ENCODE data around the gene RAI1.

RAI1 gene

GRCh38 chr17:17667231-17667630 is 14.0 kb upstream of the RAI1 start:
- TF ChIP-seq, protein P1, sequence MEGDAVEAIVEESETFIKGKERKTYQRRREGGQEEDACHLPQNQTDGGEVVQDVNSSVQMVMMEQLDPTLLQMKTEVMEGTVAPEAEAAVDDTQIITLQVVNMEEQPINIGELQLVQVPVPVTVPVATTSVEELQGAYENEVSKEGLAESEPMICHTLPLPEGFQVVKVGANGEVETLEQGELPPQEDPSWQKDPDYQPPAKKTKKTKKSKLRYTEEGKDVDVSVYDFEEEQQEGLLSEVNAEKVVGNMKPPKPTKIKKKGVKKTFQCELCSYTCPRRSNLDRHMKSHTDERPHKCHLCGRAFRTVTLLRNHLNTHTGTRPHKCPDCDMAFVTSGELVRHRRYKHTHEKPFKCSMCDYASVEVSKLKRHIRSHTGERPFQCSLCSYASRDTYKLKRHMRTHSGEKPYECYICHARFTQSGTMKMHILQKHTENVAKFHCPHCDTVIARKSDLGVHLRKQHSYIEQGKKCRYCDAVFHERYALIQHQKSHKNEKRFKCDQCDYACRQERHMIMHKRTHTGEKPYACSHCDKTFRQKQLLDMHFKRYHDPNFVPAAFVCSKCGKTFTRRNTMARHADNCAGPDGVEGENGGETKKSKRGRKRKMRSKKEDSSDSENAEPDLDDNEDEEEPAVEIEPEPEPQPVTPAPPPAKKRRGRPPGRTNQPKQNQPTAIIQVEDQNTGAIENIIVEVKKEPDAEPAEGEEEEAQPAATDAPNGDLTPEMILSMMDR (IDR thresholded peaks at IDR 0.05; ENCODE audit: low read depth, low read length) = no peak
- no peak overlapping the region for H3K4me3 ChIP-seq (ENCODE audit: low read depth, low read length)

DNA sequence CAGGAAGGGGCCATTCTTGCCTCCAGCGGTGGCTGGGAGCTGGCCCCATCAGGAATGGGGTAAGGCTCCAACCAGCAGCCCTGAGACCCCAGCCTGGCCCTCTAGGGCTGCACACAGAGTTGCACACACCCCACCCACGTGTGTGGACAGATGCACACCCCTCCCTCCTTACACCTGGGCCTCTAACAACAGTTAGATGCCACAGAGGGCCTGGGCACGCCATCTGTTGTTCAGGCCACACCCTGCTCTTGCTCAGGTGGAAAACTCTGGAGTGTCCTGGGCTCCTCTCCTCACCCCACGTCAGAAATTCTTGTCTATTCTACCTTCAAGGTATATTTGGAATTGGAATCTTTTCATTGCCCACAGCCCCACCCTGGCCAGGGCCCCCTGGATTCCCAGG is 13.3 kb upstream of the RAI1 start:
- TF ChIP-seq, protein P1 (IDR thresholded peaks at IDR 0.05; ENCODE audit: low read depth, low read length) = no peak
- no peak overlapping the region for H3K4me3 ChIP-seq (ENCODE audit: low read depth, low read length)

- H3K4me3 ChIP-seq (ENCODE audit: low read depth, low read length) = no peak overlapping the region
- TF ChIP-seq, protein P1 (IDR thresholded peaks at IDR 0.05; ENCODE audit: low read depth, low read length) = no peak
These were observed 12.9 kb upstream of the RAI1 start for GRCh38 chr17:17668358-17668757.

DNA sequence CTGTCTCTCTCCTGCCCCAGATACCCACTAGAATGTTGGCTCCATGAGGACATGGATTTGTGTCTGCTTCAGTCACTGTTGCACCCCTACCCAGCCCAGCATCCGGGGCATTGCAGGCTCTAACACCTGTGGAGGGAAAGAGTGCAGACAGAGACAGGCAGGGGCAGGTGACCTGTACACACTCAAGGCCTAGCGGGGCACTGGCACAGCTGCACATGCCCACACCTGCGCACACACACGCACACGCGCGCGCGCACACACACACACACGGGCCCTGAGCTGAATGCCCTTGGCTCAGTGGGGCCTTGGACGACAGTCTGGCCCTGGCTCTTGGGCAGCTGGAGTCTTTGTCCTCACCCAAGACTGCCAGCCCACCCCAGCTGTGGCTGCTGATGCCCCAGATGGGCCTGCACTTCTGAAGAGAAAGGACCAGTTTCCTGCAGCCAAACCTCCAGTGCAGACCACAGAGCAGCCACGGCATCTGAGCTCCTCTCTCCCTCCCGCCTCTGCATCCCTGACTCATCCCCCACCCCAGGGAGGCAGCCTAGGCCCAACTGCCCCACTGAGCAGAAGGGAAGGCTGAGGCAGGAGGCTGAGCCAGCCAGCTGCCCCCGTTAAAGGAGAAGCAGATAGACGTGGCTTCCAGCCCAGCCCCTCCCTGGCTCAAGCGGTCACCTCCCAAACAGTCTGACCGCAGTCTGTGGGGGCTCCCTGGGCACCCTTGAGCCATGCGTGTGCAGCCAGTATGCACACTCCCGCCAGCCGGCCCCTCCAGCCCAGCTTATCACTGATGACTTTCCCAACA is 12.3 kb upstream of the RAI1 start:
- TF ChIP-seq, protein P1 (IDR thresholded peaks at IDR 0.05; ENCODE audit: low read depth, low read length) = no peak

DNA sequence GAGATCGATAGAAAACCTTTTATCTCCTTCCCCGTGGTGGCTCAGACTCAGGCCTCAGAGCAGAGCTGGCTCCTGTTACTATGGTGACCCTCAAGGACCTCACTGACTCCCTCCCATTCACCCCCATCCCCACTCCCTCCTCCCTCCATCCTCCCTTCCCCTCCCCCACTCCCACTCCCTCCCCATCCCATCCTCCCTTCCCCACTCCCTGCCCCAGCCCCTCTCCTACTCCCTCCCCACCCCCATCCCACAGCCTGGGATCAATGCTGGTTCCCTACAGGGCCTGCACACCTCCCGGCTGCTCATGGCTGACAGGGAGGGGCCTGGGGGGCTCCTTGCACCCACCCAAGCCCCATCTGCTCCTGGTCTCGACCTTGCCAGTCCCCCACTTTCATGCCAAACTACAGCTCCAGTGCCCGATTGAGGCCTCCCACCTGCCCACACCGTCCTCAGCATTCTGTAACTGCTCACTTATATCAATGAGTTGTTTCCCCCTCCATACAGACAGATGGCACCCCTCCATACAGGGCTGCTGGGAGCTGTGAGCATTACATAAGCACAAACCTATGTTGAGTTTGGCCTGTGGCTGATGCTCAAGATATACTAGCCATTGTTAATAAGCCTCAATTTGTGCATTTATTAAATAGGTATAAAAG is 11.6 kb upstream of the RAI1 start:
- no peak overlapping the region for H3K4me3 ChIP-seq (ENCODE audit: low read depth, low read length)
- TF ChIP-seq, protein P1 (IDR thresholded peaks at IDR 0.05; ENCODE audit: low read depth, low read length) = no peak

More for the DNA sequence above, 12.3 kb upstream of the RAI1 start:
- no peak overlapping the region for H3K4me3 ChIP-seq (ENCODE audit: low read depth, low read length)

- no peak overlapping the region for H3K4me3 ChIP-seq (ENCODE audit: low read depth, low read length)
- TF ChIP-seq, protein P1 (IDR thresholded peaks at IDR 0.05; ENCODE audit: low read depth, low read length) = no peak
These were observed 10.5 kb upstream of the RAI1 start for GRCh38 chr17:17670701-17671305.
